Activated T-helper 2 cell treated with anti-CD3 and anti-CD28 coated beads, Interferon-gamma antibody, Interleukin-2, Interleukin-4, amounts not matched to agents 10 μg/mL and 5 μg/mL and 100 μg/mL, durations not matched to agents 14 hours and 24 hours and 36 hours (primary cell): ENCODE measurements around the gene GLCE. TPM values are rescaled to one million over a fixed set of nuclear protein-coding genes. Genes with fewer than 3 reads are reported as not detected.

ENCODE experiments used
- DNase-seq: peaks from one replicate; pipeline ENCODE4 v3.0.0; 2021; ENCODE audit warnings: low spot score
- H3K27ac Mint-ChIP-seq: one replicate; pipeline ENCODE4 v1.8.0; 2021; ENCODE audit warnings: mixed read lengths
- H3K27me3 Mint-ChIP-seq: one replicate; pipeline ENCODE4 v1.8.0; 2021; ENCODE audit warnings: low read depth, mixed read lengths
- H3K36me3 Mint-ChIP-seq: one replicate; pipeline ENCODE4 v1.8.0; 2021; ENCODE audit warnings: low read depth, mixed read lengths
- H3K4me1 Mint-ChIP-seq: one replicate; pipeline ENCODE4 v1.8.0; 2021; ENCODE audit warnings: low read depth, mixed read lengths
- H3K4me3 Mint-ChIP-seq: one replicate; pipeline ENCODE4 v1.8.0; 2021; ENCODE audit warnings: low read depth, mild to moderate bottlenecking, moderate library complexity, mixed read lengths
- H3K9me3 Mint-ChIP-seq: one replicate; pipeline ENCODE4 v1.8.0; 2021; ENCODE audit warnings: mixed read lengths
- intact Hi-C: fragments of 100-400 bp; cut with micrococcal nuclease; formaldehyde crosslinking; loops from one replicate; pipeline ENCODE4 v1.15.1; 2023
- total RNA-seq: library from RNA; stranded (reverse); gene quantifications from 2 replicates; pipeline ENCODE4 v1.2.3, GENCODE V29; 2022

Gene GLCE
- total RNA-seq, 1 donor from 2014 or later: 2.5 TPM

DNA sequence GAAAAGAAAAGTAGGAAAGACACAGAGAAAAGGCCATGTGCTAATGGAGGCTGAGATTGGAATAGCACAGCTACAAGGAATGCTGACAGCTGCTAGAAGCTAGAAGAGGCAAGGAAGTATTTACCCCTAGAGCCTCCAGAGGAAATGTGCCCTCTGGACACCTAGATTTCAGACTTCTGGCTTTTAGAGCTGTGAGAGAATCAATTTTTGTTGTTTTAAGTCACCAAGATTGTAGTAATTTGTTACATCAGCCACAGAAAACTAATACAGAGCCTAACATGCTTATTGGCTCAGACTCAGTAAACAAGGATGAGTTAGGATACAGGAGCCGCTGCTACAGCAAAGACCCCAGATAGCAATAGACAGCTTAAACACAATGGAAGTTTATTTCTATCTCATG, 33.1 kb upstream of the GLCE start:
- DNase-seq: no peak
- intact Hi-C loops: no loop called here
- peaks cover 5% of the 10 kb centered on the region for H3K27me3 Mint-ChIP-seq
- no peaks in the 10 kb centered on the region for H3K9me3 Mint-ChIP-seq
- H3K27ac Mint-ChIP-seq: no peak overlapping the region
- peaks cover 2% of the 10 kb centered on the region for H3K4me1 Mint-ChIP-seq
- H3K36me3 Mint-ChIP-seq: no peaks in the 10 kb centered on the region
- H3K4me3 Mint-ChIP-seq: no peak overlapping the region

DNA sequence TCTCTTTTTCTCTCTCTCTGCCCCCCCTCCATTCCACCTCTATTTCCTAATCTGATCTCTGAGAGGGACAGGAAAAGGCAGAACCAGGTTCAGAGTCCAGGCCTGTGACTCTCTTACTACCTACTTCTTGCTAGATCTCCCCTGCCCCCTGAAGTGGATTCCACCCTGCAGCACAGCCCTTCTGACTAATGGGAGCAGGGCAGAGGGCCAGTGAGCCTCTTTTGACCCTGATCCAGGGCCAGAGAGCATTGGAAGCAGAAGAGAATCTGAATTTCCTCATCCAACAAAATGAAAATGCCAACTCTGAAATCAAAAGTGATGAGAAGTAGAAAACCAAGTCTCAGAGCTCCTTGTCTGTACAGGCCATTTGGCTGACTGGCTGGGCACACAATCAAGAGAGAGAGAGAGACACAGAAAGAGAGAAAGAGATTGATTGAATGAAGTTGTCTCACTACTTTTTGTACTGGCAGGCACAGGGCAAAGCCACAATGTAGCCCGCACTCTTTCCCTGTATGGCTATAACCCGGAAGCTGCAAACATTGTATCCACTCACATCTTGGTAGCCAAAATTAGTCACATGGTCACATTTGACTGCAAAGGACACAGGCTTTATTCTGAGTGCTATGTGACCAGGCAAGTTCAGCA, 31.6 kb upstream of the GLCE start:
- Mint-ChIP-seq H3K4me1 (peaks cover 2% of the 10 kb centered on the region), H3K27me3 (peaks cover 5% of the 10 kb centered on the region), H3K36me3 (no peaks in the 10 kb centered on the region), H3K27ac (no peak overlapping the region), H3K9me3 (no peaks in the 10 kb centered on the region), H3K4me3 (no peak overlapping the region)
- intact Hi-C loops: no loop called here
- DNase-seq: no peak

DNA sequence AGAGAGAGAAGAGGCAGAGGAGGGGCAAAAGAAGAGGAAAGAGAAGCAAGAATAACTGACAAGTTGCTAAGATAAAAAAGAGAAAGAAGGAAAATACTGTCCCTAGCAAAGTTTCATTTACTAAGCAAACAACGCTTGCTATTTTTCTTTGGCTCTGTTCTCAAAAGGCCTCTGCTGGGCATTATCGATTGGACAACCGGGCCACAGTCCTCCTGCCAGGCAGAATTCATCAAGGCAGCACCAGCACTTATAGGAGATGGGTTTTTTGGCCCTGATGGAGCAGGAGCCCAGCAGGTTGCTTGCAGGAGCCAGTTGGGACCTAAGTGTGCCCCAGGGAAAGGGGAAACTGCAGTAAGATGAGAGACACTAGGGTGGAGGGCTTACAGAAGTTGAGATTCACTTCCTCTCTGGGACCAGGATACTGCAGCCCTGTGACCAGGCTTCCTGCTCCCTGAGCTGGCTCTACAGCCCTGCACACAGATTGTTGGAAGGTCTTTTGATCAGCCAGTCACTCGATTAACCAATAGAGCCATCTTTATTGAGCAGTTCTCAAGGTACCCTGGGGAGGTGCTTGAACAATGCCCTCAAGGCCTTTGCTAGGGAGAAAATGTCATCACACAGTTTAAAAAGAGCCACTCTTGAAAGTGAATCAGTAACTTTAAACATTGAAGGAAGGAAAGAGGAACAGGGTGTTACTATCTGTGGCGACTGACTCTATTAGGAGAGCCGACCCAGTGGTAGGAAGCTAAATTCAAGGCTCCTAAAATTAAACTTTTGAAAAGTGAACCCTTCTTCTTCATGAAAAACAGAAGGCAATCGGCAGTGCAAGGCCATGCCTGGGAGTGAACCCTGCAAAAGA, 28.8 kb upstream of the GLCE start:
- Mint-ChIP-seq H3K27ac (no peak overlapping the region), H3K27me3 (peaks cover 6% of the 10 kb centered on the region), H3K36me3 (no peaks in the 10 kb centered on the region), H3K9me3 (no peaks in the 10 kb centered on the region), H3K4me1 (no peaks in the 10 kb centered on the region), H3K4me3 (no peak overlapping the region)
- no peak for DNase-seq
- intact Hi-C loops: no loop called here

DNA sequence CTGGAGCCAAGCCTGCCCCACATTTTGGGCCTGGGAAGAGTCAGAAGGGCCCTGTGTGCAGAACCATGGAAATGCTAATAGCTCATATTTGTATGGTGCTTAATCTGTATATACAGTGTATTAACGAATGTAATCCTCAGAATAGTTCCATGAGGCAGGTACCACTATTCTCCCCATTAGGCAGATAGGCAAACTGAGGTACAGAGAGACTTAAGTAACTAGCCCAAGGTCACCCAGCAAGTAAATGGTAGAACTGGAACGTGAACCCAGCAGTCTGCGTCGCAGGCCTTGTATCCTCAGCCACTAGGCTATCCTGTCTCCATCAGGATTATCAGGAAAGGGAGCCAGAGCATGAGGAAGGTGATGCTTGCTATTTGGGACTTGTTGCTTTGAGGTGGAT, 28.0 kb upstream of the GLCE start:
- no peak for DNase-seq
- Mint-ChIP-seq H3K4me3 (no peak overlapping the region), H3K4me1 (no peaks in the 10 kb centered on the region), H3K27ac (no peak overlapping the region), H3K9me3 (no peaks in the 10 kb centered on the region), H3K36me3 (no peaks in the 10 kb centered on the region), H3K27me3 (peaks cover 6% of the 10 kb centered on the region)
- intact Hi-C loops: no loop called here

DNA sequence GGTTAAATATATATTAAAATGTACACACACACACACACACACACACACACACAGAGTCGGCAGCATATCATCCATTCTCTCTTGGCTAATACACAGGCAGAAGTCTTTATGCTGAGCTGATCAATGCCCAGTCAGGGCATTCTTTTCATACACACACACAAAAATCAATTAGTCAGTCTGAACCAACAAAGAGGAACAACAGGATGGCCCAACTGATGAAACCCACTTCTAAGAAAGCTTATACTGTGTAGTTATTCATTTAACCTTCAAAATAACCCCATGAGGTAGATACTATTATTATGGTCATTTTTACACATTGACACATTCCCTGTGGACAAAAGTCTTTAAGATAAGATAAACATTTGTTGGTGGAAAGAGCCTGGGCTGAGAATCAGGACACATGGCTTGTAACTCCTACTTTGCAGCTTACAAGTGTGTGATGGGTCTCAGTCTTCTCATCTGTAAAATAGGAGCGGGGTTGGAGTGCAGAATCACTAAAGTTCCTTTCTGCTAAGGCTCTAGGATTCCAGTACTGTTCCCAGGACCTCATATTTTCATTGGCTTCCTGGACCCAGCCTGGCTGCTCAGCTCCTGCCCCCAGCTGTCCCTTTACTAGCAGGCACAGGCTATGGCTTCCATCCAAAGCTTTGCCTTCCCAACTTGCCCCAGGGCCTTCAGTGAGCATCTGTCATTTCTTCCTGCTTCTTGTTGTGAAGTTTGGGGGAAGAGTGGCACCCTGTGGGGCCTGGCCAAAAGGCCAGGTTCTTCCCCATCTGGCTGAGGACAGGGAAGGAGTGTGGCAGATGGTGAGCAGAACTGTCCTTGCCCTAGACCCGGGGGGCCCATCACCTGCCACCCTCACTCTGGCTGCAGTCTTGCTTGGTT, 27.2 kb upstream of the GLCE start:
- H3K36me3 Mint-ChIP-seq: no peaks in the 10 kb centered on the region
- H3K27me3 Mint-ChIP-seq: peaks cover 9% of the 10 kb centered on the region
- H3K27ac Mint-ChIP-seq: no peak overlapping the region
- no peaks in the 10 kb centered on the region for H3K9me3 Mint-ChIP-seq
- H3K4me3 Mint-ChIP-seq: no peak overlapping the region
- DNase-seq: no peak
- H3K4me1 Mint-ChIP-seq: no peaks in the 10 kb centered on the region
- intact Hi-C loops: no loop called here

DNA sequence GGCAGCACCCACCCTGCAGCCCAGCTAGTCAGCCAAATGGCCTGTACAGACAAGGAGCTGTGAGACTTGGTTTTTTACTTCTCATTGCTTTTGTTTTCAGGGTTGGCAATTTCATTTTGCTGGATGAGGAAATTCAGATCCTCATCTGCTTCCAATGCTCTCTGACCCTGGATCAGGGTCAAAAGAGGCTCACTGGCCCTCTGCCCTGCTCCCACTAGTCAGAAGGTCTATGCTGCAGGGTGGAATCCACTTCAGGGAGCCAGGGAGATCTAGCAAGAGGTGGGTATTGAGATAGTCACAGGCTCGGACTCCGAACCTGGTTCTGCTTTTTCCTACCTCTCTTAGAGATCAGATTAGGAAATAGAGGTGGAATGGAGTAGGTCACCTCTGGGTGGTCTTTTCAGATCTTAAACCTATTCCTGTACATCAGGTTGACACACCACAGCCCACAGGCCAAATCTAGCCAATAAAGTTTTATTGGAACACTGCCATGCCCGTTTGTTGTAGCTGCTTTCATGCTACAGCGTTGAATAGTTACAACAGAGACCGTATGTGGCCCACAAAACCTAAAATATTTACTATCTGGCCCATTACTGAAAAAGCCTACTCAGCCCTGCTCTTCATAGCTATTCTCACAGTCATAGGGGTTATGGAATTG, 26.4 kb upstream of the GLCE start:
- Mint-ChIP-seq H3K4me3 (no peak overlapping the region), H3K27me3 (peaks cover 10% of the 10 kb centered on the region), H3K9me3 (no peaks in the 10 kb centered on the region), H3K4me1 (no peaks in the 10 kb centered on the region), H3K27ac (no peak overlapping the region), H3K36me3 (no peaks in the 10 kb centered on the region)
- no peak for DNase-seq
- intact Hi-C loops: no loop called here

DNA sequence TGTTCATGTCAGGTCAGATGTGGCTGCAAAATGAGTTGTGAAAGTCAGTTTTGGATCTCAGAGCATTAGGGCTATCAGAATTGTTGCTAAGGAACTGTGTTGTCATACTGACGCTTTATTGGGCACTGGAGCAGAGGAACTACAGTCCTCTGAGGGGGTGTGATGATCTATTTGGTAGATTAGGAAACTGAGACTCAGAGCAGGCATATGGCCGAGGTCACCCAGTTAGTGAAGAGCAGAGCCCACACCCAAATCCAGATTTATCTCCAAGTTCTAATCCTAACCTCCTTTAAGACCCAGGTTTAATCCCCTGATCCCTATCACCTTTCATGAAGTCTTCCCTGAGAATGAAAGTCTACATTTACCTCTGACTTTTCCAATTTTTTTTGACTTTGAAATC, 25.6 kb upstream of the GLCE start:
- Mint-ChIP-seq H3K4me1 (no peaks in the 10 kb centered on the region), H3K27ac (no peak overlapping the region), H3K9me3 (no peaks in the 10 kb centered on the region), H3K36me3 (no peaks in the 10 kb centered on the region), H3K27me3 (peaks cover 13% of the 10 kb centered on the region), H3K4me3 (no peak overlapping the region)
- intact Hi-C loops: no loop called here
- DNase-seq: no peak

DNA sequence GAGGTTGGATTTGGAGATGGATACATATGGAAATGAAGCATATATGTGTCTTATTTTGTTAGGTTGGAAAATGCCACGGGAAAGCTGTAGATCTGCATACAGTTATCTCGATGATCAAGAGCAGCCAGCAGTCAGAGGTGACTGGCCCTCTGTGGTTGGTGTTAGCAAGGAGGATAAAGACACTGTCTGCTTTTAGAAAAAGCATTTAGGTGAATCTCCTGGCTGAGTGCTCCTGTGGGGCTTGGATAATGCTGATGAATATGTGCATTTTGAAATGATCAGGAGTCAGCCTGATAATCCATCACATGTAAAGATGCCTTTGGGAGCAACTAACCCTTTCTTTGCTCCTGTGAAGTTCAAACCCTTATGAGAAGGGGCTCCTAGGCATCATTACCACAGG, 24.9 kb upstream of the GLCE start:
- no peaks in the 10 kb centered on the region for H3K36me3 Mint-ChIP-seq
- intact Hi-C loops: no loop called here
- H3K27ac Mint-ChIP-seq: no peak overlapping the region
- H3K4me3 Mint-ChIP-seq: no peak overlapping the region
- no peak for DNase-seq
- no peaks in the 10 kb centered on the region for H3K9me3 Mint-ChIP-seq
- H3K27me3 Mint-ChIP-seq: peaks cover 13% of the 10 kb centered on the region
- H3K4me1 Mint-ChIP-seq: no peaks in the 10 kb centered on the region

DNA sequence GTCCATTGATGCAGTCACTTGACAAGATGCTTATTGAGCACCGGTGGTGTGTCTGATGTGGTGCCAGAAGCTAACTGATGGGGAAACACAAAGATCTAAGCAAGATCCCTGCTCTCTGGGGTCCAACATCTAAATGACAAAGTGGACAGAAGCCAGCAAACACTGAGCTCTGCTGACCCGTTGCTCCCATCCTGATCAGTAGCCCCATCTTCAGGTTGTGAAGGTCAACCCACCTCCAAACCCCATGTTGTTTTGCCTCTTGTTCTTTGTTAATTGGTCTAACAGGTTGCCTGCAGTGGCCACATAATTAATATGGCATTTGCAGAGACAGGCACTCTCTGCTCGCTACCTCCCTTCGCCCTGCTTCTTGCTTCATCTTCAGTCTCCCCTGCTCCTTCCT, 21.5 kb upstream of the GLCE start:
- DNase-seq: no peak
- intact Hi-C loops: no loop called here

DNA sequence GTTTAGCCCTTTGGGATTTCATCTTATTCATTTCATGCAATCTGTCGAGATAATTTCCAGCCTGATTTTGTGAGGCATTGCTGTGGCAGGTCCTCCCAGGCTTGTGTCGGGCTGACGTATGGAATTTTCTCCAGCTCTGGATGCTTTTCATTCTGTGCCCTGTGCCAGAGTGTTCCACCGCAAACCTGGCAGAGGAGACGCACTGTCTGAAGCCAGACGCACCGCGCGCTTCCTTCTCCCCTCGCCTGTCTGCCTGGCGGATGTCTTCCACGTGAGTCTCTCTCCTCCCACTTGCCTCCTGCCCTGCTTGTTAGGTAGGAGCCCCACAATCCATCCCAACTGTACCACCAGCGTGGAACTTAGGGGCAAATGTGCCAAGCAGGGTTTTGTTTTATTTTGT, 20.1 kb upstream of the GLCE start:
- Mint-ChIP-seq H3K27me3 (peaks cover 25% of the 10 kb centered on the region), H3K27ac (no peak overlapping the region), H3K4me3 (no peak overlapping the region), H3K4me1 (no peaks in the 10 kb centered on the region), H3K9me3 (no peaks in the 10 kb centered on the region), H3K36me3 (no peaks in the 10 kb centered on the region)
- intact Hi-C loops: no loop called here
- DNase-seq: no peak

More for the DNA sequence above, 21.5 kb upstream of the GLCE start:
- Mint-ChIP-seq H3K4me1 (no peaks in the 10 kb centered on the region), H3K4me3 (no peak overlapping the region), H3K9me3 (no peaks in the 10 kb centered on the region), H3K27ac (no peak overlapping the region), H3K27me3 (peaks cover 21% of the 10 kb centered on the region), H3K36me3 (no peaks in the 10 kb centered on the region)

DNA sequence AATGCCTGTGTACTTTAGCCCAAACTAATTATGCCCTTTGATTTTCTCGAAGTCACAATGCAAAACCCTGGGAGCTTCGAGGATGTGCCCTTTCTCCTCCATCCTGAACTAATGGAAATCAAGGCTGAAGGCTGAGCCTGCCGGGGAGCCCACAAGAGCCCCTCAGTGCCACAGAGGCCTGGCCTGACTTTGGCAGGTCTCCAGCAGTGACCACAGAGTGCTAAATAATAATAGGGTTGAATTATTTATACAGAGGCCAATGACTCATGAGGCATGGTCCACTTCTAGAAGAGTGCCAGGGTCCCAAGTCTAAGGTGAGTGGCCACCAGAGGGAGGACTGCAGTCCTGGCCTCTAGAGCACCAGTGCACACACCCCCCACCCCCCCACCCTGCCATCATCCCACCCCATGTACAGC, 19.1 kb upstream of the GLCE start:
- Mint-ChIP-seq H3K27me3 (peaks cover 34% of the 10 kb centered on the region), H3K4me3 (no peak overlapping the region), H3K36me3 (no peaks in the 10 kb centered on the region), H3K27ac (no peak overlapping the region), H3K4me1 (no peaks in the 10 kb centered on the region), H3K9me3 (no peaks in the 10 kb centered on the region)
- DNase-seq: no peak
- intact Hi-C loops: no loop called here

DNA sequence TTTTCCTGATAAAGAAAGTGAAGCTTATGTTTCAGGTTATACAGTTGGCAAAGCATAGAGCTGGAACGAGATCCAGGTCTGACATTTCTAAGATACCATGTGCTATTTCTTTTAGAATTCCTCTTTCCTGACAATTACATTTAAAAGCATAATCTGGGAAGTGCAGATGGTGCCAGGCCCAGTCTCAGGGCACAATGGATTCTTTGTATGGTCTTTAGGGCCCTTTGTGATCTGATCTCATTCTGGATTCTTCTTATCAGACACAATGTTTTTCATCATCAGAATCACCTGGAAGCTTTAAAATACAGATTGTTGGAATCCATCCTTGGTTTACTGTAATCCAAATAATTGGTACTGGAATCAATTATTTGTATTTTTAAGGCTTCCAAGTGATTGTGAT, 18.6 kb upstream of the GLCE start:
- Mint-ChIP-seq H3K9me3 (no peaks in the 10 kb centered on the region), H3K4me1 (no peaks in the 10 kb centered on the region), H3K4me3 (no peak overlapping the region), H3K36me3 (no peaks in the 10 kb centered on the region), H3K27me3 (peaks cover 34% of the 10 kb centered on the region), H3K27ac (no peak overlapping the region)
- DNase-seq: no peak
- intact Hi-C loops: no loop called here
